Stimulated activated CD4-positive, alpha-beta T cell treated with anti-CD3 and anti-CD28 coated beads, Interleukin-12 subunit alpha, Interleukin-12 subunit beta, amount 100 ng/mL, for 24 hours (primary cell): ENCODE results near the gene FLT3.

Source experiments
- DNase-seq, 2 experiments: peaks; one replicate each; pipeline ENCODE4 v3.0.0-alpha.2; 2020; ENCODE audit warnings: low read depth in 2 of 2

The FLT3 gene

DNA sequence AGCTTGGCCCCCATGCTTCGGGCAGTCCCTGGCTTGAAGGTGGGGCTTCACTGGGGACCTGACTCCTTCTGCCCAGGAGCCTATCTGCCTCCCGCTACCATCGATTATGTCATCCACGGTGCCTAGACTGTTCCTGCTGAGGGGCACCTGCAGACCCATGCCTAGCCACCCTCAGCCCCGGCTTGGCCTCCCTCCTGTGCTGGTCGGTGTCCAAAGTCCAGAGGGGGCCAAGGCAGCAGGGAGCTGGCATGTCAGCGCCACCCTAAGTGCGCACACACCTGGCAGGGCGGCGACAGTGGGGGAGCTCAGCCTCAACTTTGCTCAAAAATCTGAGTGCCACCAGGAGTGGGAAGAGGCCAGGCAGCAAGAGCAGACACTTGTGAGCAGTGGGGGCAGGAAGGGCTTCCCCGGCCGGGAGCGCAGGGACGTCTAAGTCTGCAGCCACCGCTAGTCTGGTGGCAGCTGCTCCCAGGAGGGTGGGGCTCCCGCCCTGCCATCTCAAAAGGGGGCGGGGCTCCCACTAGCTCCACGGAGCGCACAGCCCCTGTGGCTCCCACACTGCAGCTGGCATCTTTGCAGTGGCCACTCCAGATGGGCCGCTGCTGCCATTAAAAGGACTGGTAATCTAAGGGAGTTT lies 98.4 kb downstream of the FLT3 start:
- DNase-seq = no peak

DNA sequence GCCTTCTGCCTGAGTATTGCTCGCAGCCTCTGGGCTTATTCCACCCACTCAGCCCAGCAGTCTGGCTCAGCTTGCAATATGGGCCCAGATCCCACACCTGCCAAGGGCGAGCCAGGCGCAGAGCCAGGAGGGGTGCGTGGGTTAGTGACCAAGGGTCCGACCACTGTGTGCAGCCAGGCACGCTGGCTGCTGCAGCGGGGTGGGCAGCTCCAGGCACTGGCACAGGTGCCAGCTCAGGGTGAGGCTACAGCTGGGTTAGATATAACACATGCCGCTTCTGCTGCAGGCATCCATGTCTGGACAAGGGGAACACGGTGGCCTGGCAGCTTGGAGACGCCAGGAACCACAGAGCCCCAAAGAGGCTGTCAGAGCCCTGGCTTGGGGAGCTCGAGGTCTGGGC lies 99.3 kb downstream of the FLT3 start:
- no peak for DNase-seq

DNA sequence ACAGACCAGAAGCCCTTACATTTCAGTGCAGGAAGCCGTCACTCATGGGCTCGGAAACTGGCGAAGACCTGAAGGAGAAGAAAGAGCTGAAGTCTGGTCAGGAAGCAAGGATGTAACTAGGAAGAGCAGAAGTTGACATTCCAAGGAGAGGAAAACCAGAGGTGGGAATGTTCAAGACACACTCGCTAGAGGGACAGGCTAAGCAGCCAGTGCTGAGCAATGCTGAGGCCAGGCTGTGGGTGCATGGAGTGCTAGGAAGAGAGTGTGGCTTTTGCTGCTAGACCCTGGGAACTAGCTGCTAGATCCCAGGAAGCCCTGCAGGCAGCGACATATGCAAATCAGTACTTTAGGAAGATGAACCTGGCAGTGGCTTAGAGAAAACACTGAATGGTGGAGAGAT lies 99.8 kb downstream of the FLT3 start:
- DNase-seq = no peak

DNA sequence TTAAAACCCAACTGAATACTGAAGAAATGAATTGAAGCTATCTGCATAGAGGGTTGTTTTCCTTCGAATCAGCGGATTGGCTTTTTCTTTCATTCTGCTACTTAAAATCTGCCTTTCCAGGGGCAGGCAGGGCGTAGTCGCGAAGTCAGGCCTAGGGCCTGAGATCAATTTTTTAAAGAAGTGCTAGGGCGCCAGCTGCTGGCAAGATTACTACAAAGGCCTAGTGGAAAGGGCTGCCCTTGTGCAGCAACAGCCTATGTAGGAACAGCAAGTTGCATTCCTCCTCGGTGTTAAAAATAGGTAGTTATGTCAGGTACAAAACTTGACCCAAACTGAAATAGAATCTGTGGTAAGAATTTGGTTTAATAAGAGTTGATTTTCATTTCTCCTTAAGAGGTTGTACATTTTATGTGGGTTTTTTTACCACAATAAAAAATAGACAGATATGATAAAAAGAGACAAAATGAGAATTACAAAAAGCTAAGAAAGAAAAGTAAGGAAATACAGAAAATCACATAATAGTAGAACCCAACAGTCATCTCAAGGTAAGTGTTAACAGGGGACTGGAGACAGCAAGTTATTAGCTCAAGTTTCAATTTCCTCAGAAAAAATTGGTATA lies 102.4 kb downstream of the FLT3 start:
- DNase-seq = no peak

DNA sequence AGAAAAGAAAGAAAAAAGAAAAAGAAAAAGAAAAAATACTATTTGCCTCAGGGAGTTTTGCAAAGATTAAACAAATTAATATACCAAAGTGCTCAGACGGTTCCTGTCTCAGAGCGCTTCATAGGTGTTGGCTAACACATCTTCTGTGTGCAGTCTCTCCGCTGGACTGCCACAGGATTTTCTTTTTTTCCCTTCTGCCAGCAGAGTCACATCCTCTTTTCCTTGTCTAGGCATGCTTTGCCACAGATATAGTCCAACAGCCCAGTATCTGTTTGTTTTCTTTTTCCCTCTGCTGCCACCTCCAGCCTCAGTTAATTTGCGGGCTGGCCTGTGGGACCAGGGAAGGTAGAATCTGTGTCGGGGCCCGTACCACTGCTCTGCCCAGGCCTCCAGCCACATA lies 108.5 kb downstream of the FLT3 start:
- DNase-seq = no peak

DNA sequence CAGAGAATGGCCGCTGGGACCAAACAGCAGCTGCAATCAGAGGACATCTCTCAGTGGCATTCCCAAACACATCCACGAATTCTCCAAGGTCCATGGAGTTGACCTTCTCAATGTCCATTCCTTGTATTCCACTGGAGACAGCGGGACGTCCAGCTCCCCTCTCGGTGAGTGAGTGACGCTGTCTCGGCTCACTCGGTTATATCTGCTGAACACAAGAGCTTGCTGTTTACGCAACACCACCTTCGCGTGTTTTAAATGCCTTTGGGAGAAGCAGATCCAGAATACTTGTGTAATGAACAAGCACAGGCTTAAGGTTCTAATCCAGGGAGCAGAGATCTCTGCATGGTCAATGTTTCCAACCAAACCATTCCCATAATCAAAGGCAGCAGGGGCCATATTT lies 111.9 kb downstream of the FLT3 start, which contains the start of gene URAD:
URAD (minus strand) TSS at position 174 of the 400 bp plus-strand sequence; CDS start at position 118, 56 bp downstream.
- no peak for DNase-seq

DNA sequence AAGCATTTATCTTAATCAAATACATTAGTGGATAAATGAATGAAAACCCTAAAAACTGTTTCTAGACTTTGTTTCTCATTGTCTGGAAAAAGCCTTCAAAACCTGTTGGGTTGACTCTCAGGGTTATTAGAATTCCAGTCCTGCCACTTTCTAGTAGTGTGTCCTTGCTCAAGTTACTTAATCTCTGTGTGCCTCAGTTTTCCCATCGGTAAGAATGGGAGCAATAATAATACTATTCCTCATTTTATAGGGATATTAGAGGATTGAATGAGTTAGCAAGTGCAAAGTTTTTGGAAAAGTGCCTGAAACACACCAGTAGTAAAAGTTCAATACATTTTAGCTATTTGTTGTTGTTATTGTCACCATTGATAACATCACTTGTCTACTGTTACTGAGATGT lies 114.8 kb downstream of the FLT3 start:
- DNase-seq = no peak

DNA sequence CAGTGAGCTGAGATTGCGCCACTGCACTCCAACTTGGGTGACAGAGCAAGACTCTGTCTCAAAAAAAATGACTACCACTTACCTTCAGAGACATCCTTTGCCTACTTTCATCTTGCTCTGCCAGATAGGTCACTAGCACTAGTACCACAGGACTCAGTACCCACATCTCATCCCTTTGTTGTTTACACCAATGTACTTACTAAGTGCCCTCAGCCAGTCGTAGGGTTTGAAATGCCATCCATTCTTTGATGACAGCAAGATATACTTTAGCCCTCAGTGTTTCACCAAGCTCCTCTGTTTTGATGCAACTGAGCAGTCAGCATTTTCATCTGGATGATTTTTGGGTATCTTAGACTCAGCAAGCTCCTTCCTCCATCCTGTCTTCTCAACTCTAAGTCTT lies 118.0 kb downstream of the FLT3 start:
- no peak for DNase-seq

DNA sequence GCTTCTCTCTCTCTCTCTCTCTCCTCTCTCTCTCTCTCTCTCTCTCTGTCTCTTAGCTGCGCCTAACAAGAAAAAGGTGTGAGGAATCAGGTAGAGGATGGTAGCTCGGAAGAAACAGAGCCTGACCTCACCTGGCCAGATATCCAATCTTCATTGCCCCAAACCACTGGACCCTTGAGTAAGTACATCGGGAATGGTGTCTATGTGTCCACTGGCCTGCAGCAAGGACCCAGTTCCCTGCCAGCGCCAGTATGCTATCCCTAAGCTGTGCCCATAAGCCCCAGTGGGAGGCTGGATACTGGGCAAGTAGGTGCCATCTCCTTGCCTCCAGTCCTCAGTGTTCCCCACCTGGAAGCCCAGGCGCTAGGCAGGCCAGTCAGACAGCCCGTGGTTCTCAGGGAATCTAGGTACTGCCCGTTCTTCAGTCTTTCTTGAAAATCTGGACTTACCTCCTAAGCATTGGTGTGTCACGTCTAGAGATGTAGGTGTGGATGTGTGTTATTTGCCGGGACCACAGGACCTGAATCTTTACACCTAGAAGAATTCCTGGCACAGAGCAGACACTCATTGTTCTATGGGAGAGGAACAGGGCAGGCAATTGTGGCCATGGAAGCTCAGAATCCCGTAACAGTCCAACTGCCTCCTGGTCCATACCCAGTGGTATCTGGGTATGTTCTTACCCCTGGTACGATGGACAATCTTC lies 119.2 kb downstream of the FLT3 start:
- DNase-seq = no peak

DNA sequence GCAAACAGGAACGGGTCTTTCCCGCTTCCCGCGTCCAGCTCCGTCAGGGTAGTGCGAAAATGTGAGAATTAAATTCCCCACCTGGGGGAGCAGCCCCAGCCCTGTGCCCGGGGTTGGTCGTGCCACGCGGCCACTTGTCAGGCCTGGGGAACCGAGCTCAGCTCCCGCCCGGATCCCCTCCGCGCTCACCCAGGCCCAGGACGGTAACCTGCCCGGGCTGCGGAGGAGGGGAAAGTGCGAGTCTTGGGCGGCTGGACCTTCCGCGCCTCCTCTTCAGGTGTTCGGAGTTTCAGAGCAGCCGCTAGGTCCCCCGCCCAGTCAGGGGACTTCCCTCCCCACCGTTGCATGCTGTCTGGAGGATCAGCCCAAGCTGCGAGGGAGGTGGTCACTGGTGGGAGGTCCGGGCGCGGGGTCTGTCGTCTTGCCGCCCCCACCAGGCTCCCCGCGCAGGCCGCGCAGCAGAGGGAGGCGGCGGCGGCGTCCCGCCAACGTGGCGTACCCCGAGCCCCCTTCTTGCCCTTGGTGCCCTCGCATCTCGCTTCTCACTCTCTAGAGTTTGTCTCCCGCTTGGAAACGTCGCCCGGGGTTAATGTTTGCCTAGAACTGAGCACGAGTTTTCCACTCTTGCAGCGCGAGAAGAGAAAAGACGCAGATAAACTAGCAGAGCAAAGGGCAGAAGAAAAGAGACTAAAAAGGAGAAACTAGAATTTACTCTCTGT lies 119.9 kb downstream of the FLT3 start:
- no peak for DNase-seq

DNA sequence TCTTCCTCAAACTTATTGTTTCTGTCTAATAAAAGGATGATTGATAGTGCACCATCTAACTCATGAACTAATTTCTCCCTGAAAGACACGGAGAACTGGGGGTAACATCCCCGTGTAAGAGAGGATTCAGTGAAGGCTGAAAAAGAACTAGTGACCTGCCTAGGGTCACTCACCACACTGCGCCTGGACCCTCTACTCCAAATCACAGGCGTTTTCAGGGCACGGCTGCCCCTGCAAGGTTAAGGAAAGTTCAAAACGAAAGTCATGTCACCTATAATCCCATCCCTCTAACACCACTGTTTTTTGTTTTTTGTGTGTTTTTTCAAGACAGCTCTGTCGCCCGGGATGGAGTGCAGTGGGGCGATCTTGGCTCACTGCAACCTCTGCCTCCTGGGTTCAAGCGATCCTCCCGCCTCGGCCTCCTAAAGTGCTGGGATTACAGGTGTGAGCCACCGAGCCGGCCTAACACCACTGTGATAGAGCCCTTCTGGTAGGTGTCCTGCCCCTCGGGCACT lies 120.6 kb downstream of the FLT3 start:
- DNase-seq = no peak

DNA sequence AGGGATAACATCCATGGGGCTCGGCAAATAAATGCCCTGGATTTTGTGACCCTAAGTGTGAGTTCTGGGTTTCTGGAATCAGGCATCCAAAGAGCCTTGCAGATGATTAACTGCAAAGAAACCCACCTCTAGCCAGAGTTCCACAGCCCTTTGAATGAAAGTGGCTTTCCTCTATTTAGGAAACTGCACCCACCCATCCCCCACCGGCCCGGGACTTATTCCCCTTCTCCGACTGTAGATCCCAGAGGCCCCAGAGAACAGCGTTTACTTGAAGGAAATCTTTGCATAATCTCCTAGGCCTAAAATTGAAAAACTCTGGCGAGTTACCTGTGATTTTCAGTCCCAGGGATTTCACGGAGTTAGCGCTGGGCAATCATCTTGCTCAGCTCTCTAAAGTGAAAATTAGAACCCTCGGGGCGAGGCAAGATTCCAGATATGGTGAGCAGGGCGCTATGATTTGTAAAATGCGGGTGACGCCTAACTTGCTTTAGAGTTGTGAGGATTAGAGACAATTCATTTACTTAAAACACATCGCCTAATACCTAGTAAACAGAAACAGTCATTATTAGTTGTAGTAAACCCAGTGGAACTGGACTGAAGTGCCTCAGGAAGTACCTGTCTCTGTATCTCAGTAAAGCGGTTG lies 121.3 kb downstream of the FLT3 start:
- DNase-seq = no peak

DNA sequence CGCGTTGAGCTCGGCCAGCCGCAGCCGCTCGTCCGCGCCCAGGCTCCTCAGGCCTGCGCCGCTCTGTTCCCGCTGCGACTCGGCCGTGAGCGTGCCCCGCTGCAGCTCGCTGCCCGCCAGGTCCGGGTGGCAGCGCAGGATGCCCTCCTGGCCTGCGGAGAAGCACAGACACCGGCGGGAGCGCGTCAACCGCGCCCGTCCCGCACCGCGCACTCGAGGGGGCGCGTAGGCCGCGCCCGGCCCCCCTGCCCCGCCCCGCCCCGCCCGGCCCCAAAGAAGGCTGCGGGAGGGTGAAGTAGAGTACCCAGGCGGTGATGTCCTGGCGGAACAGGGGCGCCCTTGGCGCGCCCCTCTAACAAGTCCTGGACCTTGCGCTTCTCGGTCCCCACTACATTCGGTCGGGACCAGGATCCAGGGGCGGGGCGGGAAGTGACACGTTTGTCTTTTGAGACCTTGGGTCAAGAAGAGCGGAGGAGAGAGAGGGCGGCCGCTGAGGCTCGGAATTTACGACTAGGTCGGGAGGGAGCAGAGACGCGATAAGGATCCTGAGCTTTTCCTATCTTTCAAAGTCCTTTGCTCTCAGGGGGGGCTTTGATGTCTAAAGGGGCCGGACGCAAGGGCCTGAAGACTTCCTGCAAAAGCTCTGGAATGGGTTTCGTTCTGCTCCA lies 121.9 kb downstream of the FLT3 start:
- DNase-seq = no peak

DNA sequence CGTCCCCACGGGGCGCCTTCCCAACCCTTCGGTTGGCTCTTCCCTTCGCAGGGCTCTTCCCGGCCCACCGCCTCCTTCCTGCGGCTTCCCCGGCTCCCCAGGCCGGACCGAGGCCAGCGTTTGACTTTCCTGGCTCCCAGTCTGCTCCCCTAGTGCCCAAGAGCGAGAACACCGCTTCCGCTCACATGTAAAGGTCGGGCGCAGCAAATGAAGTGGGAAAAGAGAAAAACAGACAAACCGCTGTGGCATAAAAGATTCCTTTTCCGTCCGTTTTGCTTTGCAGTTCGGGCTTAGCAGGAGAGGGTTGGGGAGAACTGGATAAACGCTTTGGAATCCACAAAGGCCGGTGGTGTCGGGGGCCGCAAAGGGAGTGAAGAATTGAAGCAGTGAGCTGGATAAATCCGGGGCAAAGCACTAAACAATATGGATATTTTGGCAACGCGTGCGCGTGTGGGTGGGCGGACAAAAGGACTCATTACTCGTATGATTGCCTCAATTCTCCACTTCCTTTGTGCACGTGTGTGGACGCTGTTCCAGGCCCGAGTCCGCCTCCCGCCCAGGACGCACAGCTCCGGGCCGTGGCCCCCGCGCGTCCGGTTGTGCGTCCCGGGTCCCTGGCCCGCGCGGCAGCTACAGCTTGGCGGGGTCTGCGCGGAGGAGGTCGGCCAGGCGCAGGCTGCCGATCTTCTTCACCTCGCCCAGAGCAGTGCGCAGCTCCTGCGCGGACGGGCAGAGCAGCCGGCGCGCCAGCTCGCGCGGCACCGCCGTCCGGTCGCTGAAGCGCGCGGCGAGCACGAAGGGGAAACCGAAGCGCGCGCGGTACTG lies 122.7 kb downstream of the FLT3 start:
- no peak for DNase-seq

DNA sequence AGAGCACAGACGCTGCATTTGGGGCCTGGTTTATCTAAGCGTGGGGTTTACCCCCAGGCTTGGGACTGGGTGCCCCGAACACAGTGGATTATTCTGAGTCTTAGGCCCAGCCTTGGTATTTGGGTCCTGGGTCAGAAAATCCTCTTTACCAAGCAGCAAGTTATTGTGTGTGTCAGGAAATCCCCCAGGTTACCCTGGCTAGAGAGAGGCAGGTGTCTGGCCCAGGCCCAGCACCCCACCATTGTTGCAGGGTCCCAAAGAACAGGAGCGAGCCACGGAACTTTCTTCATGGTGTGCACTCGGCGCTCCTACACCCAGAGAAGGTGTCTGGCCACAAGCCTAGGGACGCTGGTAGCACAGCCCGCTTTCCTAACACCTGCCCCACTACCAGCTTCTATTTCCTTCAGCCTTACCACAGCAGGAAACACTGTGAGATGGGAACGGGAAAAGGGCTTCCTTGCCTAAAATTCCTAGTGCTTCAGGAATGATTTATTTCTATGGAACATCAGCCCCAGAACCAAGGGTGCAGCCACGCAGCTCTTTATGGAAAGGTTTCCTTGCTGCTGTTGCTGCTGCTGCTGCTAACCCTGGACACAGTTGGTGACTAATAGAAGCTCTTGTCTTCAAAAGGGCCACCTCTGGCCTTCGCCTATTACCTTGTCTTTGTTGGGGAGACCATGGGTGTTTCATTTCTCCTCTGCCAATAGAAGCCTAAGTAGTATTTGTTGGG lies 123.8 kb downstream of the FLT3 start:
- no peak for DNase-seq

DNA sequence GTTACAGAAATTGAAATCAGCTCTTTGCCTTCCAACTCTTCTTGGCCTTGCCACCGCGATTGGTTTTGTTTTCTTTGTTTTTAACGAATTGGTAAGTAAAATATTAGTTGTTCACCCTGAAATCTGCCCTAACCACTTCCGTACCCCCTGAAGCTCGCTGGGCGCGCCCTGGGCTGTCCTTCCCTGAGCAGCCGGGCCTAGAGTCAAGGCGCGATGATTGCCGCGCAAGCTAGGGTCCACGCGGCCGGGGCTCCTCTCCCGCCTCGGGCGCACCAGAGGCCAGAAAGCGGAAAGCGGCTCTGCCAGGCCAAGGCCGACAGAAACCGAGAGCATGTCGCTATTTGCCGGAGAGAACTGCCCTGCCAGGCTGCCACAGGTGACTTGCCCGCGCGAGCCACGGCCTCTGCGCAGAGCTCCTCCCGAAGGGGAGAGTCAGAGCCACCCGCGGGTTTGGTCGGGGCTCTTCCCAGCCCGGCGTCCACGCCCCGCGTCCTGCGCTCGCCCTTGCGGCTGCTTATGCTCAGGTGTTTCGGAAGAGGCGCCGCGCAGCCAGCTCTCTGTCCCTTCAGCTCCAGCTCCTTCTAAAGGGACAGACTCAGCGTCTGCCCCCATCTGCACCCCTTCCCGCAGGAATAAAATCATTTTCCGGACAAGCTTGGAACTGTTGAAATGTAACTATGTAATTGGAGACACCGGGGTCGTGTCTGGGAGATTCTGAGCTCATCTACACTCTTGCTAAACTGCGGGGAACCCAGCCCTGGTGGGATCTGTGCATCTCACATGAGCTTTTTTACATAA lies 124.6 kb downstream of the FLT3 start:
- DNase-seq = no peak

DNA sequence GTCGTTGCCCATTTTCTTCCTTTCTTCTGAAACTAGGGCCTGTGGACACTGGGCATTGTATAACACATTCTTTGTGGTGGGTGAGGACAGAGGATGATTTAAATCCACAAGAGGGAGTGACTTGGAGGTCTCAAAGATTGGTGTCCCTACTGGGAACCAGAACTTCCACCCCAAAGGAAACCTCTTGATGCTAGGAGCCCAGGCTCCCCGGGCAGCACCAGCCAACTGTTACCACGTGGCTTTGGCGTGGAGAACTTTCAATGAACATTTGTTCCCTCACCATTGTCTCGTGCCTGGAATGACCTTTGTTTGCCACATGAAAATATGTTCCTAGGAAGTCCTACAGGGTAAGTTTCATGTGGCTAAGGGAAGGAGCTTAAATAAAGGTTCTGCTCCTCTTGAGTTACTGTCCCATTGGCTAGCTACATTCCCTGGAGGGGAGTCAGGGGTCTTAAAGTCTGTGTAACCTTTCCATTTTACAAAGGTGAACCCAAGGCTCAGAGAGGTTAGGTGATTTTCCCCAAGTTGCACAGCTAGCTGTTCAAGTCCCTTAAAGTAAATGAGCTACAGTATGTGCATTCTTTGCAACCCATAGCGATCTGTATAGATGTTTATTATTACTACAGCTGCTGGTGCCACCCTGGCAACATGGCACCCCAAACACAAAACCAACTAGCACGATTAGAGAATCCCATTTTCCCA lies 126.3 kb downstream of the FLT3 start:
- no peak for DNase-seq

DNA sequence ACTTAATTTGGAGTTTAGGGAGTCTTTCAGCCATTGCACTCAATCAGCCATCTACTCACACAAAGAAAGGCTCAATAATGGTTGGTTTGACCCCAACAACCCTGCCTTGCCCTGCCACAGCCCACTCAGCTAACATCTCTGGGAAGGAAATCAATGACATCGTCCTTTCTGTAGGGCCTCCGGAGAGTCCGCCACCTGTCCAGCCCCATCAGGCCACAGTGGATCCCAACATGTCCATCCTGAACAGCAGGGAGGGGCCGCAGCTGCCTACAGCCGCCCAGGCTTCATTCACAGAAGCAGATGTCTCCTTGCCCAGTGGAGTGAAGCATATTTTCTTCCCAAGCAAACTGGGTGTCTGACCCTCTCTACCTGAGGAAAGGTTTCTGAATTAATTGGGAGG lies 127.1 kb downstream of the FLT3 start:
- no peak for DNase-seq
